Measurements from ENCODE around the gene DIPK2A.

DIPK2A gene

GRCh38 chr3:143975554-143976152 lies 4.0 kb downstream of the DIPK2A start:
- DNase-seq, result no peak

GRCh38 chr3:143977341-143978262 lies 6.0 kb downstream of the DIPK2A start:
- no peak for DNase-seq

DNA sequence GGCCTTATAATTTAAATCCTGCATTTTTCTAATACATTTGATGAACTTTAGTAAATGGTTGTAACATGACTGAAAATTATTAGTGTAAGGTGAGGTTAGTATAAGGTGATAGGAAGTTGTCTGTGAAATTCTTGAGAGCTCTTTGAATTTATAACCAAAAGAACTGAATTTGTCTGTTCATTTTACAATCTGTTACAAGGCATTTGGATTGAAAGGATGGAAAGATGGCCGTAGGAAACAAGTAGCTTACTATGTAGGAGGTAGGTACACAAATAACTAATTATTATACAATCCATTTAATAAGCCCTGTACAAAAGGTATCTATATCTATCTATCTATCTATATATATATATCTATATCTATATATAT lies 6.6 kb downstream of the DIPK2A start:
- DNase-seq, result no peak

DNA sequence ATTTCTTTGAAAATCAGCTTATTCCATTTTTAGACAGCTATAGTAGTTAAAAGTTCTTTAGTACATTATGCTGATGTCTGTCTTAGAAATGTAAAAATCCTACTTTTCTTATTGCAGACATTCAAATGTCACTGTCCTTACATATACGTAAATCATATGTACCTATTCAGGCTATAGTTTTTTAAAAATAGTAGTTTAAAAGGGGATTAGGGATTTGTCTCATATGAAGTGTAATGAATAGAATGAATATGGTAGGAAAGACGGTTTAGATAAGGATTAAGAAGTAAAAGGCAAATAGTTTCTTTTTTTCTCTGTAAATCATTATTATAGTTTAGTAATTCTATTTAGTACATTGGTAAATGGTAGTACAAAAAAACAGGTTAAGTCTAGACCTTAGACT lies 7.4 kb downstream of the DIPK2A start:
- DNase-seq, result no peak

- no peak for DNase-seq
These were observed 8.2 kb downstream of the DIPK2A start for GRCh38 chr3:143979813-143980212.

- DNase-seq, result no peak
These were observed 16.7 kb downstream of the DIPK2A start for GRCh38 chr3:143988306-143988705.

DNA sequence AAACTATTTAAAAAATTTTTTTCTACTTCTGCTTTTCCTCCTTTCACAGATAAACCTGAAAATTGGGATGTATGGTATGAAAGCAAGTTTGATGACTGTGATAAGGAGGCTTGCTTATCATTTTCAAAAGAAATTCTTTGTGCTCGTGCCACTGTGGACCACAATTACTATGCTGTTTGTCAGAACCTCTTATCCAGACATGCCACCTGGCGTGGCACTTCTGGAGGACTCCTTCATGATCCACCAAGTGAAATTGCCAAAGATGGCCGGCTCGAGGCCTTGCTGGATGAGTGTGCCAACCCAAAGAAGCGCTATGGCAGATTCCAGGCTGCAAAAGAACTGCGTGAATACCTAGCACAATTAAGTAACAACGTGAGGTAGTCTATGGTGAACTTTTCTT lies 17.8 kb downstream of the DIPK2A start:
- no peak for DNase-seq

- DNase-seq, result no peak
These were observed 20.1 kb downstream of the DIPK2A start for GRCh38 chr3:143991713-143992112.

GRCh38 chr3:143998266-143998665 lies 26.6 kb downstream of the DIPK2A start:
- DNase-seq, result no peak

GRCh38 chr3:144003051-144003450 lies 31.4 kb downstream of the DIPK2A start:
- no peak for DNase-seq

- DNase-seq, result no peak
These were observed 38.7 kb downstream of the DIPK2A start for GRCh38 chr3:144010371-144010770.

GRCh38 chr3:144011251-144011799 lies 39.7 kb downstream of the DIPK2A start:
- no peak for DNase-seq

DNA sequence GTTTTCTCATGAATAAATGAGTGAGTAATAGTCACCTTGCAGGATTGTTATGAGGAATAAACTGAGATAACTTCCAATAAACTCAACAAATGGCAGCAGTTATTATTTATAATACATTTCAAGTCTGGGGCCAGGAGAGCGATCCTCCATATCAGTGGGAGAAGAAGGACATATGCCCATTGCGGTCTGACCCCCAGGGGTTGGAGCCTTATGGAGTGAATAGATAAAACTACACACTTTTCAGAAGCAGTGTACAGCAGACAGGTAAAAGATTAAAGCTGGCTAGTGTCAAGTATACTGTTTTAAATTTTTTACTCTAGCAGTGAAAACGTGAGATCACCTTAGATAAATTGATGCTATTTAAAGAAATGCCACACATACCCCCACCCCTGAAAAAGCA lies 43.5 kb downstream of the DIPK2A start:
- DNase-seq, result no peak

GRCh38 chr3:144018776-144019175 lies 47.2 kb downstream of the DIPK2A start:
- DNase-seq, result no peak
